ENCODE measurements around the gene AKR1C3.
"Not testable (repeated sequence)": the region's sequence is repeated elsewhere in the genome, so short reads cannot be mapped to it uniquely, and the experiment has no call there.

The AKR1C3 gene

DNA sequence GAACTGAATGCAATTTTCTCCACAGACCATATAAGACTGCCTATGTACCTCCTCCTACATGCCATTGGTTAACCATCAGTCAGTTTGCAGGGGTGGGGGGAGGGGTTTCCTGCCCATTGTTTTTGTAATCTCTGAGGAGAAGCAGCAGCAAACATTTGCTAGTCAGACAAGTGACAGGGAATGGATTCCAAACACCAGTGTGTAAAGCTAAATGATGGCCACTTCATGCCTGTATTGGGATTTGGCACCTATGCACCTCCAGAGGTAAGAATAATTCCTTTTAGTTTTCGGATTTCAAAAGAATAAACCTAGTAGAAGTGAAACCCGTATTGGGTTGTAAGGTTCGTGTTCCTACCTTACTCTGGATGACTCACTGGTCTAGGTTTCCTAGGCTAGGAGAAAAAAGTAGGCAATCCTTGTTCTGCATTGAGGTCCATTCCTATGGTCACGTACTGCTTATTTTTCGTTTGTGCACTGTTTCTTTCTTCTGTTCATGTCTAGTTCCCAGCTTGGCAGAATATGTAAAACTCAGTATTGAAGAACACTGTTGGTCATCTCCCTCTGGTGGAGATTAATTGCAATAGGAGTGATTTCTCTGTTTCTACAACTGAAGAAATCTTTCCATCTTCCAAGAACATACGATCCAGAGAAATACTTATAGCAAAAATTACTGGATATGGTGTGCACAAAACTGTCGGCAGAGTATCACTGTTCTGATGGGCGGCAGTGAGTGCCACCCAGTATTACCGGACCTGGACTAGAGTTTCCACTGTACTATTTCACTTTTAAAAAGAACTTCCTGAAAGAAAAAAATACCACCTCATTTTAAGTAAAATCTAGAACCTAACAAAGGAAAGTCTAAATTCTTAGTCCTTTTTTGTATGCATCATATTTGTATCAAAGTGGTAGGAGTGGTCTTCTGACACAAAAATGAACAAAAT lies at the start of gene AKR1C3:
Gene AKR1C3 (plus strand): TSS at position 150 of the 941 bp plus-strand sequence. CDS start 31 bp downstream, at position 181.
- peak within 1 kb of the TSS; percentile 31; the same call in 1 of the 2 replicates for H3K4me3 ChIP-seq (ENCODE audit: low read length)
- no peak for TF ChIP-seq ZNF274 (IDR thresholded peaks at IDR 0.05; ENCODE audit: low read depth, low read length)

DNA sequence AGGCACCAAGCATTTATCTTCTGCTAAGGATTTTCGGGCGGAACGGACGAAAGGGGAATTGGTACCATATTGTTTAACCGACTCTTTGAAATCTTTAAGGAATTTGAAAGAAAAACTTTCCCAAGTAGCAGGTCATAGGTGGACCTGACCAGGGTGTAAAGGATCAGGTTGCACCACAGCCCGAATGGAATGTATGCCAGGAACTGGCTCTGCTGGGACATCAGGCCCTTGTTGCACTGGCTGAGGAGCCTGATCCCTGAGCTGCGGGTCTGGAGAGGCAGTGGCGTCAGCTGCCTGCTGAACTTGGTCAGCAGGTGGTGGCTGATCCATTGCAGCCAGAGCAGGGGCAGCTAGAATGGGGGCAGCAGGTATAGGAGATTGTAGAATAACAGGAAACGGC lies 49.1 kb upstream of the AKR1C3 start:
- TF ChIP-seq ZNF274 (IDR thresholded peaks at IDR 0.05; ENCODE audit: low read depth, low read length): no peak

DNA sequence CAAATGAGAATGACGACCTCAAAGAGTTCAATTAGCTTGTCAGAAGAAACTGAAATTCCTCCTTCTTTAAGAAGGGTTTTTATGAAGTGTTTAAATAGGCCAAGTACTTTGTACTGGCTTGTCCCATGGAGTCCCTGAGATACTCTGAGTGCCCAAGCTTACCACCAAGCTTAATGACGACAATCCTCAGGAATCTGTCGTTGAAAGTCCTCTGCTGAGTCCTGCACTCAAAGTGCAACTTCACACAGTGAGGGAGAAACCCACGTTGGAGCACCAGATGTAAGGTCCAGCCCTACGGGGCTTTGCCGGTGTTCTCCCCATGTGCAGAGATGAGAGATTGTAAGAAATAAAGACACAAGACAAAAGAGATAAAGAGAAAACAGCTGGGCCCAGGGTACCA lies 47.8 kb upstream of the AKR1C3 start:
- H3K4me3 ChIP-seq (ENCODE audit: low read length): no peak overlapping the region
- no peak for TF ChIP-seq ZNF274 (IDR thresholded peaks at IDR 0.05; ENCODE audit: low read depth, low read length)

More for the DNA sequence above, 49.1 kb upstream of the AKR1C3 start:
- H3K4me3 ChIP-seq (ENCODE audit: low read length): no peak overlapping the region

DNA sequence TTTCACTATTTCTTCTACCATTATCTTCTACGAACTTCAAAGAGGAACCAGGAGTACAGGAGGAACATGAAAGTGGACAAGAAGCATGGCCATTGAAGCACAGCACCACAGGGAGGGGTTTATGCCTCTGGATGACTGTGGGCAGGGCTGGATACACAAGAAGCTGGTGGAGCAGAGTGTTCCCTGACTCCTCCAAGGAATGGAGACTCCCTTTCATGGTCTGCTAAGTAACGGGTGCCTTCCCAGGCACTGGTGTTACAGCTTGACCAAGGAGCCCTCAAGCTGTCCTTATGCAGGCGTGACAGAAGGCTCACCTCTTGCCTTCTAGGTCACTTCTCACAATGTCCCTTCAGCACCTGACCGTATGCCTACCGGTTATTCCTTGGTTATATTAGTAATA lies 47.2 kb upstream of the AKR1C3 start:
- H3K4me3 ChIP-seq (ENCODE audit: low read length): not testable (repeated sequence)

DNA sequence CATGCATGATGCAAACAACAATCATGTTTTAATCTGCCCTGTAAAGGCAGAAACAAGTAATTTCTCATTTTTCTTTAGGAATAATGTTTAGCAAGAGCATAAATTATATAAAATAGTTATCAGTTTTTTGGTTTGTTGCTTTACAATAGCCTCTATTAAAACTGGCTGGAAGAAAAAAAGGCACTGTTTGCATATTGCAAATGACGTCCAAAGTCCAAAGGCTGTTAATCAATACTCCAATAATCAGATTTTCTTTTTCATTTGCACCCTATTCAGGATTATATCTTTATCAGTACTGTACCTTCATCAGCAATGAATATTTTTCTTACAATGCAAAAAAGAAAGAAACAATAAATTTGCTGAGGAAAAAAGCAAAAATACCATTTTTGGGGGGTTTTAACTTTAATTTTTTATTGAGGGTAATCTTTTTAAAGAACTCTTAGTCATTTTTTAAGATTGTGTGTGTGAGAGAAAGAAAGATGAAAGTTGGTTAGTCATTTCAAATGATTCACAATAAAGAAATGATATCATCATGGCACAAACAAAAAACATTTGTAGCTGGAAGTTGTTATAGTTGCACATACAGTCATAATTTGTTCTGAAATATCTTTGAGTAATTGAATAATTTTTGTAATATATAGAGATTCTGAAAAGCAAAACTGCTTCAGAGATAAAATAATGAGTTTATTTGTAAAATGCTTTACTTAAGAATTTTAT lies 46.1 kb upstream of the AKR1C3 start:
- no peak overlapping the region for H3K4me3 ChIP-seq (ENCODE audit: low read length)
- no peak for TF ChIP-seq ZNF274 (IDR thresholded peaks at IDR 0.05; ENCODE audit: low read depth, low read length)

DNA sequence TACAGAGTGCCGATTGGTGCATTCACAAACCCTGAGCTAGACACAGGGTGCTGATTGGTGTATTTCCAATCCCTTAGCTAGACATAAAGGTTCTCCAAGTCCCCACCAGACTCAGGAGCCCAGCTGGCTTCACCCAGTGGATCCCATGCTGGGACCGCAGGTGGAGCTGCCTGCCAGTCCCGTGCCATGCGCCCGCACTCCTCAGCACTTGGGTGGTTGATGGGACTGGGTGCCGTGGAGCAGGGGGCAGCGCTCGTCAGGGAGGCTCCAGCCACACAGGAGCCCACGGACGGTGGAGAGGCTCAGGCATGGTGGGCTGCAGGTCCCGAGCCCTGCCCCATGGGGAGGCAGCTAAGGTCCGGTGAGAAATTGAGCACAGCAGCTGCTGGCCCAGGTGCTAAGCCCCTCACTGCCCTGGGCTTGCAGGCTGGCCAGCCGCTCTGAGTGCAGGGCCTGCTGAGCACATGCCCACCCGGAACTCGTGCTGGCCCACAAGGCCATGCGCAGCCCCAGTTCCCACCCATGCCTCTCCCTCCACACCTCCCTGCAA lies 41.2 kb upstream of the AKR1C3 start:
- not testable (repeated sequence) for H3K4me3 ChIP-seq (ENCODE audit: low read length)

DNA sequence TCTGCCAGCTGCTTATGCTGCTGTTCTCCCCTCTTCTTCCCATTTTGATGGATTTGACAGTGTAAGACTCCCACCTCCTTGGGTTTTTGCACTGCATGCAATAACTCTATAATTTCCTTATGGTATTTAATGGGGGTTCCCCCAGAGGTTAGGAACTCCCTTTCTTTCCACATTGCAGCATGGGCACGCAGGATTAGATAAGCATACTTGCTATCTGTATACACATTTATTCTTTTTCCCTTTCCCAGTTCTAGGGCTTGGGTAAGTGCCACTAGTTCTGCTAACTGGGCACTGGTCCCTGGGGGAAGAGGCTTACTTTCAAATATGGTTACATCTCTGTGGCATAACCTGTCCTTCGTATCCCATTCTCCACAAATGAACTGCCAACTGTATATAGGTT lies 39.4 kb upstream of the AKR1C3 start:
- not testable (repeated sequence) for H3K4me3 ChIP-seq (ENCODE audit: low read length)

DNA sequence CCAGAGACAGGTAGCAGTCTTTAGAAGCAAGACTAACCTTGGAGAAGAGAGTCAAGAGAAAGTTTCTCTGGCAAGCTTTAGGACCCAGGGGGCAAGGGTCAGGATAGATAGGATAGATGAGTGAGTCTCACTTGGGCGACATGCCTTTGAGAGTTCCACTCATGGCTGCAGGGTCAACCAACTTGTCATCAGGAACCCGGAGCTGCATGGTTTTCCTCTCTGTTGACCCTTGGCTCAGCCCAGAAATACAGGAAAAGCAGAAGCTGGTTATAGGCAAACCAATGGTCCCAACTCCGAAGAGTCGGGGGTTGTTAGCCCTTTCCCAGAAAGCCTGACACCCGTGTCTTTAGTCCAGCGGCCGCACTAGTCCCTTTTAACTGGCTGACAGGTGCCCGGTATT lies 34.9 kb upstream of the AKR1C3 start:
- not testable (repeated sequence) for H3K4me3 ChIP-seq (ENCODE audit: low read length)

DNA sequence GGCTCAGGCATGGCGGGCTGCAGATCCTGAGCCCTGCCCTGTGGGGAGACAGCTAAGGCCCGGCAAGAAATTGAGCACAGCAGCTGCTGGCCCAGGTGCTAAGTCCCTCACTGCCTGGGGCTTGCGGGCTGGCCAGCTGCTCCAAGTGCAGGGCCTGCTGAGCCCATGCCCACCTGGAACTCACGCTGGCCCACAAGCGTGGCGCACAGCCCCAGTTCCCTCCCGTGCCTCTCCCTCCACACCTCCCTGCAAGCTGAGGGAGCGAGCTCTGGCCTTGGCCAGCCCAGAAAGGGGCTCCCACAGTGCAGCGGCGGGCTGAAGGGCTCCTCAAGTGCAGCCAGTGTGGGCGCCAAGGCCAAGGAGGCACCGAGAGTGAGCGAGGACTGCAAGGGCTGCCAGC lies 33.4 kb upstream of the AKR1C3 start:
- not testable (repeated sequence) for H3K4me3 ChIP-seq (ENCODE audit: low read length)

DNA sequence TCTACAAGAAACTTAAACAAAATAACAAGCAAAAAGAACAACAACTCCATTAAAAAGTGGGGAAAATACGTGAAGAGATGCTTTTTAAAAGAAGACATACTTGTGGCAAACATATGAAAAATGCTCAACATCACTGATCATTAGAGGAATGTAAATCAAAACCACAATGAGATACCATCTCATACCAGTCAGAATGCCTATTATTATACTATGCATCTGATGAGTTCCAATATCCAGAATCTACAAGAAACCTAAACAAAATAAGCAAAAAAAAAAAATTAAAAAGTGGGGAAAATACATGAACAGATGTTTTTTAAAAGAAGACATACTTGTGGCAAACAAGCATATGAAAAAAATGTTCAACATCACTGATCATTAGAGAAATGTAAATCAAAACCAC lies 29.6 kb upstream of the AKR1C3 start:
- TF ChIP-seq ZNF274 (IDR thresholded peaks at IDR 0.05; ENCODE audit: low read depth, low read length): no peak
- no peak overlapping the region for H3K4me3 ChIP-seq (ENCODE audit: low read length)

DNA sequence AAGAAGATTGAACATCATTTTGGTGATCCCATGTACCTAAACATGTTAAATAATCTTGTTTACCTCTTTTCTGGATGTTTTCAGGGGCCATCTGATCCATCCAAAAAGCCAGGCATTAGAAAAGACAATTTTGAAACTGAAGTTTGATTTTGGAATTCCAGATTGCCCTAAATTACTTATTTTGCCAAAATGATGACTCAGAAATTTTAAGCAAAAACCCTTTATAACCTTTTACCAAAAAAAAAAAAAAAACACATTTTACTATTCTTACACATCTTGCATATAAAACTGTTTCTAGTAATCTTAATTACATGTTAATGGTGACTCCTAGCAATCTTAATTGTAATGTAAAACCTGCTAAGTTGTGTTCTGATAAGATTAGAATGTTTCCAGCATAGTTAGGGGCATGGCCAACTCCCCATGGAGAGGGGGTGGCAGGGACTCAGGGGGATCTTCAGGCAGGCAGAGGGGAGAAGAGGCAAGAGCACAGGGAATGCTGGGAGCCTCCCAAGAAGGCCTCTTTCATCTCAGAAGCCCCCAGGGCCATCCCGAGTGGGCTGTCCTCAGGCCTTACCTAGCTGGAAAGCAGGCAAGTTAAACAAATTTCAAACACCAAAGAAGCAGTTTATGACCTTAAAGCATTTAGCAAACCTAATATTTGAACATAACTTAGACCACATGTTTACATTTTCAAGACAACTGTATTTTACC lies 25.8 kb upstream of the AKR1C3 start:
- no peak overlapping the region for H3K4me3 ChIP-seq (ENCODE audit: low read length)
- no peak for TF ChIP-seq ZNF274 (IDR thresholded peaks at IDR 0.05; ENCODE audit: low read depth, low read length)

DNA sequence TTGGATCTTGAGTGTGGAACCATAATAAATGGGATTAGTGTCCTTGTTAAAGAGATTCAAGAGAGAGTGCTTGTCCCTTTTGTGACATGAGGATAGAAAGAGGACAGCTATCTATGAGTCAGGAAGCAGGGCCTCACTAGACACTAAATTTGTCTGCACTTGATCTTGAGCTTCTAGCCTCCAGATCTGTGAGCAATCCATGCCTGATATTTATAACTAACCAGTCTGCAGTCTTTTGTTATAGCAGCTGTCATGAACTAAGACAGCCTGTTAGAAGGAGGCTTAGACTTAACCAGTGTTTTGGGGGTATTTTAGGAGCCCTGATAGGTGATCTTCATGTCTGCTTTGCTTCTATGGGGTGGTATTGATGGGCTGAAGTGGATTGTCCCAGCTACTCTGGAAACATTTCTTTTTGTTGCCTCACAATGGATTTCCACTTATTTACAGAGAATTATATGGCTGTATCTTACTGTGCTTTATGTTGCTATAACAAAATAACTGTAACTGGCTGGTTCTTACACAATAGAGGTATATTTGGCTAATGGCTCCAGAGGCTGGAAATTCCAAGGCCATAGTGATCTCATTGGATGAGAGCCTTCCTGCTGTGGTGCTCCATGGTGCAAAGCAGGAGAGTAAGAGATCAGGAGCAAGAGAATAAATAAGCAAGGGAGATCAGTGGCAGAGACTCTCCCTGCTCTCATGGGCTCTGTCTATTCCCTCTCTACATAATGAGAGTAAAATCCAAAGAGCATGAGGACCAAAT lies 23.4 kb upstream of the AKR1C3 start:
- no peak overlapping the region for H3K4me3 ChIP-seq (ENCODE audit: low read length)
- no peak for TF ChIP-seq ZNF274 (IDR thresholded peaks at IDR 0.05; ENCODE audit: low read depth, low read length)

DNA sequence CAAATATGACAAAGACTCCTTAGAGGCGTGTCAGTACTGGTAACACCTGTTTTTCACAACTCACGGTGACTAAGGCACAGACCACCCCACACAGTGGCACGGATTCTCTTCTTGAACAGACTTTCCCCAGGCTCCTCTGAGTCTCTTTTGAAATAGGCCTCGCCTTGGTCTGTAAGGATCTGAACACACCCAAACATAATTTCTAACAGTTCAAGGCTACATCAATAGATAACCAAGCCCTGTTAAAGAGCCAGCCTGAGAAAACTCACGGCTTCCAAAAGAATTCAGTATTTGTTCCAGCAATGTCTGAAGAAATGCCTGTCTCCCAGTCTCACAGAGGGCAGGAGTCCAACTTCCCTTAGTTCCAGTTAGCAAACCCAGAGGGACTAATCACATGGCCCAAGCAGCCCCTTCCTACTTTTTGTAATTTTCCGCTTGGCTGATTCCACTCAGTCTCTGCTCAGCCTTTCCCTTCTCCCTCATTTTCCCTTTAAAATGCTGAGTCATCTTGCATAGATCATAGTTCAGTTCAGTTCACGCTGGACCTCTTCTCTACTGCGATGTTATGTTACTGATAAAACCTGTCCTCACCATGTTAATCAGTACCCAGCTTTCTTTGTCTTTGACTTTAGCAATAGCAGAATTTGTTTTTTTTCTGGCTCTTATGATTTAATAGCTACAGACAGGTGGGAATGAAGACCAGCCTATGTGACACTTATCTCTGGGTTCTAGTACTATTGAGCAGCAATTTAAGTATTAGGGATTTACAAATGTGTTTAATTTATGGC lies 22.6 kb upstream of the AKR1C3 start:
- no peak for TF ChIP-seq ZNF274 (IDR thresholded peaks at IDR 0.05; ENCODE audit: low read depth, low read length)
- H3K4me3 ChIP-seq (ENCODE audit: low read length): no peak overlapping the region
